ENCODE results near the gene PEG3. TPM values are rescaled to one million over a fixed set of nuclear protein-coding genes. Genes with fewer than 3 reads are reported as not detected.

PEG3 gene
- total and polyA plus RNA-seq, 2 of the 13 experiments (the other 11 are each of a cell fraction or from before 2014, with no cell fraction given), result 217 to 394 TPM

GRCh38 chr19:56885173-56885985 lies 44.9 kb upstream of the PEG3 start (continued):
- peak; percentile 57; the same call in 1 of the 2 replicates for TF ChIP-seq NAIF1 (CRISPR knock-in tag; IDR thresholded peaks at IDR 0.05; ENCODE audit: borderline replicate concordance)
- 0 out of 2 replicates have a peak, but pooled peaks have one; percentile 10 for TF ChIP-seq YEATS2 (CRISPR knock-in tag; IDR thresholded peaks at IDR 0.05; ENCODE audit: borderline replicate concordance)
- TF ChIP-seq ZNF569 (CRISPR knock-in tag; IDR thresholded peaks at IDR 0.05; ENCODE audit: borderline replicate concordance), result no peak
- TF ChIP-seq, protein P1, sequence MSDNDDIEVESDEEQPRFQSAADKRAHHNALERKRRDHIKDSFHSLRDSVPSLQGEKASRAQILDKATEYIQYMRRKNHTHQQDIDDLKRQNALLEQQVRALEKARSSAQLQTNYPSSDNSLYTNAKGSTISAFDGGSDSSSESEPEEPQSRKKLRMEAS (IDR thresholded peaks at IDR 0.05), result 0 out of 2 replicates have a peak, but pooled peaks have one; percentile 45
- no peak for TF ChIP-seq ZNF580 (CRISPR knock-in tag; IDR thresholded peaks at IDR 0.05; ENCODE audit: borderline replicate concordance, low read depth)
- peak; percentile 39 to 77; a peak in 3 of 4 replicates for TF ChIP-seq NR2F1 (CRISPR knock-in tag; IDR thresholded peaks at IDR 0.05)
- TF ChIP-seq ASH2L (IDR thresholded peaks at IDR 0.05; ENCODE audit: insufficient read length, low read depth, low read length), result peak; percentile 22
- no peak for TF ChIP-seq LRRFIP1 (CRISPR knock-in tag; conservative IDR thresholded peaks at IDR 0.05)
- no peak for TF ChIP-seq FOXM1 (CRISPR knock-in tag; IDR thresholded peaks at IDR 0.05)
- TF ChIP-seq, protein P2, sequence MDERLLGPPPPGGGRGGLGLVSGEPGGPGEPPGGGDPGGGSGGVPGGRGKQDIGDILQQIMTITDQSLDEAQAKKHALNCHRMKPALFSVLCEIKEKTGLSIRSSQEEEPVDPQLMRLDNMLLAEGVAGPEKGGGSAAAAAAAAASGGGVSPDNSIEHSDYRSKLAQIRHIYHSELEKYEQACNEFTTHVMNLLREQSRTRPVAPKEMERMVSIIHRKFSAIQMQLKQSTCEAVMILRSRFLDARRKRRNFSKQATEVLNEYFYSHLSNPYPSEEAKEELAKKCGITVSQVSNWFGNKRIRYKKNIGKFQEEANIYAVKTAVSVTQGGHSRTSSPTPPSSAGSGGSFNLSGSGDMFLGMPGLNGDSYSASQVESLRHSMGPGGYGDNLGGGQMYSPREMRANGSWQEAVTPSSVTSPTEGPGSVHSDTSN (CRISPR knock-in tag; IDR thresholded peaks at IDR 0.05), result no peak
- no peak for TF ChIP-seq HCFC1 (IDR thresholded peaks at IDR 0.05; ENCODE audit: low read depth, low read length)
- TF ChIP-seq BHLHE40 (IDR thresholded peaks at IDR 0.05; ENCODE audit: low read length), result no peak
- TF ChIP-seq, protein P3, sequence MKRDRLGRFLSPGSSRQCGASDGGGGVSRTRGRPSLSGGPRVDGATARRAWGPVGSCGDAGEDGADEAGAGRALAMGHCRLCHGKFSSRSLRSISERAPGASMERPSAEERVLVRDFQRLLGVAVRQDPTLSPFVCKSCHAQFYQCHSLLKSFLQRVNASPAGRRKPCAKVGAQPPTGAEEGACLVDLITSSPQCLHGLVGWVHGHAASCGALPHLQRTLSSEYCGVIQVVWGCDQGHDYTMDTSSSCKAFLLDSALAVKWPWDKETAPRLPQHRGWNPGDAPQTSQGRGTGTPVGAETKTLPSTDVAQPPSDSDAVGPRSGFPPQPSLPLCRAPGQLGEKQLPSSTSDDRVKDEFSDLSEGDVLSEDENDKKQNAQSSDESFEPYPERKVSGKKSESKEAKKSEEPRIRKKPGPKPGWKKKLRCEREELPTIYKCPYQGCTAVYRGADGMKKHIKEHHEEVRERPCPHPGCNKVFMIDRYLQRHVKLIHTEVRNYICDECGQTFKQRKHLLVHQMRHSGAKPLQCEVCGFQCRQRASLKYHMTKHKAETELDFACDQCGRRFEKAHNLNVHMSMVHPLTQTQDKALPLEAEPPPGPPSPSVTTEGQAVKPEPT (CRISPR knock-in tag; IDR thresholded peaks at IDR 0.05; ENCODE audit: low read depth), result no peak
- no peak for TF ChIP-seq ZBTB20 (CRISPR knock-in tag; IDR thresholded peaks at IDR 0.05; ENCODE audit: borderline replicate concordance, low read depth)
- TF ChIP-seq, protein P4, sequence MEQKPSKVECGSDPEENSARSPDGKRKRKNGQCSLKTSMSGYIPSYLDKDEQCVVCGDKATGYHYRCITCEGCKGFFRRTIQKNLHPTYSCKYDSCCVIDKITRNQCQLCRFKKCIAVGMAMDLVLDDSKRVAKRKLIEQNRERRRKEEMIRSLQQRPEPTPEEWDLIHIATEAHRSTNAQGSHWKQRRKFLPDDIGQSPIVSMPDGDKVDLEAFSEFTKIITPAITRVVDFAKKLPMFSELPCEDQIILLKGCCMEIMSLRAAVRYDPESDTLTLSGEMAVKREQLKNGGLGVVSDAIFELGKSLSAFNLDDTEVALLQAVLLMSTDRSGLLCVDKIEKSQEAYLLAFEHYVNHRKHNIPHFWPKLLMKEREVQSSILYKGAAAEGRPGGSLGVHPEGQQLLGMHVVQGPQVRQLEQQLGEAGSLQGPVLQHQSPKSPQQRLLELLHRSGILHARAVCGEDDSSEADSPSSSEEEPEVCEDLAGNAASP (CRISPR knock-in tag; IDR thresholded peaks at IDR 0.05; ENCODE audit: borderline replicate concordance), result peak; percentile 60; the same call in 1 of the 2 replicates
- 0 out of 2 replicates have a peak, but pooled peaks have one; percentile 55 for TF ChIP-seq ZNF543 (CRISPR knock-in tag; IDR thresholded peaks at IDR 0.05)
- TF ChIP-seq HNRNPL (IDR thresholded peaks at IDR 0.05; ENCODE audit: low read depth, low read length), result 0 out of 2 replicates have a peak, but pooled peaks have one; percentile 33
- peak; percentile 81 for TF ChIP-seq TBX2 (CRISPR knock-in tag; IDR thresholded peaks at IDR 0.05; ENCODE audit: borderline replicate concordance)
- no peak for TF ChIP-seq PLRG1 (conservative IDR thresholded peaks at IDR 0.05)
- TF ChIP-seq NR2F6 (IDR thresholded peaks at IDR 0.05), result peak; percentile 92
- TF ChIP-seq NR2F6 (CRISPR knock-in tag; IDR thresholded peaks at IDR 0.05), result peak; percentile 86
- no peak for TF ChIP-seq ZNF263 (CRISPR knock-in tag; IDR thresholded peaks at IDR 0.05)

All from HepG2 (cell line).